Stimulated activated CD8-positive, alpha-beta memory T cell treated with anti-CD3 and anti-CD28 coated beads, Interleukin-2, amount 100 ng/mL, for 48 hours (primary cell): Measurements from ENCODE around the gene CRISP3.
"Not testable (repeated sequence)": the region's sequence is repeated elsewhere in the genome, so short reads cannot be mapped to it uniquely, and the experiment has no call there.

Experiments
- DNase-seq, 2 donors: peaks; one replicate each; pipeline ENCODE4 v3.0.0-alpha.2; 2020; ENCODE audit warnings: low read depth in 2 of 2

Gene CRISP3

GRCh38 chr6:49744259-49744658, at the start of gene CRISP3:
Gene CRISP3, minus strand, starts transcription at chr6:49744388. Its CDS starts 21 bp downstream, at chr6:49744367.
- no peak for DNase-seq

DNA sequence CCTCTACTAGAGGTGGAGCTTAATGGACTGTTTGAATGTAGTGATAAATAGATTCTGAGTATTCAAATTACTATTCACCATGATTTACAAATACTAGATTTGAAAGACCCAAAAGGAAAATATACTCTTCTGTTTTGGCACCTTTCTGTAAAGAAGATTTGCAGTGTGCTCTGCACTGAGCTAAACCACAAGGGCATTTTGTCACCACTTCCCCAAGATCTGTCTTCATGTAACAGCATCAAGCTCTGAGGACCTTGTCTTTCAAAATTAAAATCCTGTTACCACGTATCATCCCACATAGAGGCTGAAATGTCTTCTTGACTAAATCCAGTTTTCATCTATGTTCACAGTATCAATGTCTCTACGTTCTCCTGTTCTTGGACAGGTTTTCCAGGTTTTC, 46.2 kb upstream of the CRISP3 start:
- no peak for DNase-seq

DNA sequence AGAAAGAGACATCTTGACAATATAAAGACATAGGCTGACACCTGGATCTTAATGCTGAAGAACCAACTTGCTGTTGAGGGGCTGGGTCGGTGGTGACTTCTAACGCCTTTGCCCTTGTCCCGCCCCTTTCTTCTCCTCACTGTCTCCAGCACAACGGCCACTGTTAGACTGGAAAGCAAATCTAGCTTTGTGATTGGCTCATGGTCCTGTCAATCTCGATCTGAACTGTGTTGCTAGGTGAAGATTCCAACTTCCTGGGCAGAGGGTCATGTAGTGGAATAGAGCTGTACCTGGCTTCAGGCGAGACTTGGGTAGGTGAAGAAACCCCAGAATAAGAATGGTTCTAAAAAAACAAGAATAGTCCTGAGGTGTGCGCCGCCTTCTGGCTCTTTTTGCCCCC, 43.0 kb upstream of the CRISP3 start, which contains the start of gene PGK2:
PGK2 (minus strand) TSS at position 110 of the 400 bp plus-strand sequence; CDS start at position 12, 98 bp downstream.
- DNase-seq: no peak

DNA sequence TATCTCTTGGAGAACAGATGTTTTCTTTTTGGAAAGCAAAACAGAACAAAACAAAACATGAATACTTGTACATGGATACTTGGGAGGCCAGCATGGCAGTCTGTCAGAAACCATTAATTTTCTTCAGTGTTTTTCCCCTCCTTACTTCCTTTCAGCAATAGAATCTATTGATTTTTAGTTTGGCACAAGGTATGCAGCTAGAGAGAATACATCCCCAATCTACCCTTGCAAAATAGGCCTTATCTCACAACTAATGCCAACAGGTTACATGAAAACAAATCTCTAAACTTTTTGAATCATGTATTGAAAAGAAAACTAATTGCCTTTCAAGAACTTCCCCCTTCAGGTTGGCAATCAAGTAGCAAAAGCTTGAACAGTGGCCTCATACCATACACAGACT, 40.1 kb upstream of the CRISP3 start:
- no peak for DNase-seq

DNA sequence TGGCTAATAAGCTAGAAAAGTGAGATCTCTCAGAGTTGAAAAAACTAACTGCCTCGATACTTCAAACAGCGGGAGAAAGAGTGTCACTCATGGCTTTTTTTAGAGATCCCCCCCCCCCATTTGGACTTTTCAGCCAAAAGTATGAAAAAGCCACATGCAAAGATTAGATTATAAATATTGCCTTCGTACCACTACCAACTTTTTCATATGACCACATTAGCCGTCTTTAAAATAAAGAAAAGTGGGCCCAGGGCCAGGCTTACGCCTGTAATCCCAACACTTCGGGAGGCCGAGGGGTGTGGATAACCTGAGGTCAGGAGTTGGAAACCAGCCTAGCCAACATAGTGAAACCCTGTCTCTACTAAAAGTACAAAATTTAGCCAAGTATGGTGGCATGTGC, 38.5 kb upstream of the CRISP3 start:
- DNase-seq: no peak

GRCh38 chr6:49782293-49782692, 38.1 kb upstream of the CRISP3 start:
- no peak for DNase-seq

- no peak for DNase-seq
These were observed 32.3 kb upstream of the CRISP3 start for GRCh38 chr6:49776444-49776843.

GRCh38 chr6:49775043-49775442, 30.9 kb upstream of the CRISP3 start:
- no peak for DNase-seq

DNA sequence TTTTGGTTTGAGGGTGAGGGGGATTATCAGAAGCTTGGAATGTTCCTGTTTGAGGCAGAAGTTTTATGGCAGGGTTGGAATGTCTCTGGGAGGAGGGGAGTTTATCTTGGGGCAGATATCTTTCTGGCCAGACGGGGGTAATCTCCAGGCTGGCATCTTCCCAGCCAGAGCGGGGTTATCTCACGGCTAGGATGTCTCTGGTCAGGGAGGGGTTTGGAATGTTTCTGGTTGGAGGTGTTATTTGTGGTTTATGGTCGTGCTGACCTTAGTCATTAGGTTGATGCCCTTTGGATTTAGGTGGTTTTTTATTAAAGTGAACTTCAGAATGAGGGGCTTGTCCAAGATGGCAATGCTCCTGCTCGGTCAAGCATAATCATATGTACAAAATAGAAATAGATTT, 28.1 kb upstream of the CRISP3 start:
- DNase-seq: no peak

- no peak for DNase-seq
These were observed 22.6 kb upstream of the CRISP3 start for GRCh38 chr6:49766762-49767161.

- DNase-seq: no peak
These were observed 20.5 kb upstream of the CRISP3 start for GRCh38 chr6:49764571-49765236.

- no peak for DNase-seq
These were observed 759 bp downstream of the CRISP3 start for GRCh38 chr6:49743429-49743828.

GRCh38 chr6:49739423-49739822, 4.8 kb downstream of the CRISP3 start:
- no peak for DNase-seq

DNA sequence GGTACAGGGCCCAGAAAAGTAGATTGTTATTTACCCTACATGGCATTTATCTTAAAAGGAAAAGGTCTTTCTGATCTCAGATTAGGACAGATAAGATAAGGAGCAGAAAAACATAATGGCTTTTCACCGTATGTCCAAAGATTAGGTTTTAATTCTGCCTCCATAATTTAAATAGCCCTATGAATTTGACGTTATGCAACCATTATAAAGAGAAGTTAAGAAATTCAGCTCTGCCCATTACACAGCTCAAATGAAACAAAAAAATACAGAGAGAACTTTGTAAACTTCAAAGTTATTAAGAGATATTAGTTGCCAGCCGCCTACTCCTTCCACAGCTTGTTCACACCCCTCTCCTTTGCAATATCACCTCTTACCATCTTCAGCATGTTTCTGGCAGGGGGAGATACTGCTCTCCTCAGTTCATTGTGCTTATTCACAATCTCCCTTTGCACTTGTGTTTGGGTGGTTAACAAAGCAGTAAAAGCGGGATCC, 8.1 kb downstream of the CRISP3 start:
- no peak for DNase-seq

- no peak for DNase-seq
These were observed 10.5 kb downstream of the CRISP3 start for GRCh38 chr6:49733680-49734079.

DNA sequence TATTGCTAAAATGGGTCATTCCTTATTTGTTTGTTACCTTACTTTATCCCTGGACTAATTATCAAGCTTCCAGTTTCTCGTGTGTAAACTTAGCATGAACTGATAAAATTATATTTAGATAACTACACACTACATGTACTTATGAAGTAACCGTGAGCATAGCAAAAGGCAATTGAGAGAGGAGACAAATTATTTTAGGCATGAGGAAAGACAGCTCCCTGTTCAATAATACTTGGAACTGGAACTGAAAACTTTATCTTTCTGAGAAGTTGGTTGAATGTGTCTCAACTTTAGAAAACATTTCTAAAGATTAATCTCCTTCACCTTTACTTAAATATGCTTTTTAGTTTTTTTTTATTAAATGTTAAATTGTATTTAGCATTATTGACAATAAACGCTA, 11.4 kb downstream of the CRISP3 start:
- no peak for DNase-seq

GRCh38 chr6:49730251-49730650, 13.9 kb downstream of the CRISP3 start:
- no peak for DNase-seq

- DNase-seq: not testable (repeated sequence)
These were observed 20.3 kb downstream of the CRISP3 start for GRCh38 chr6:49723917-49724316.

DNA sequence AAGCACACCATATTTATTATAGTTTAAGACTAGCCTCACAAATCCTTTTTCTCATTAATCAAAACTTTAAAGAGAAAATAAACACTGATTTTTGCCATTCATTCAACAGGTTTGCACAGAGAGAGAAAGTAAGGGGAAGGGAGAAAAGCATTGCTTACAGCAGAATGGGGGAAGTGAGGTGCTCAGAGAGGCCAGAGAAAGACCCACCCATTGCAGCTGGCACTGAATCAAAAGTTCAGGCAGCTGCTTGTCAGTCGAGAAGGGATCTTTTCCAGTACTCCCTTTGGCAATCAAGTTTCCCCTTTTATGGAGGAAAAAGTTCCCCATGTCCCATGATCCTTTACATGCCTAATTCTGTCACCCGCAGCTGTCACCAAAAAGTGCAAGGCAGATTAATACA, 22.9 kb downstream of the CRISP3 start:
- no peak for DNase-seq

- DNase-seq: no peak
These were observed 23.8 kb downstream of the CRISP3 start for GRCh38 chr6:49720372-49720771.

GRCh38 chr6:49713346-49713745, 30.8 kb downstream of the CRISP3 start, which contains the start of gene CRISP2:
Gene CRISP2, minus strand, starts transcription at chr6:49713543. Its CDS starts 4,347 bp downstream, at chr6:49709196.
- DNase-seq: no peak

- no peak for DNase-seq
These were observed 45.7 kb downstream of the CRISP3 start for GRCh38 chr6:49698478-49698877.

DNA sequence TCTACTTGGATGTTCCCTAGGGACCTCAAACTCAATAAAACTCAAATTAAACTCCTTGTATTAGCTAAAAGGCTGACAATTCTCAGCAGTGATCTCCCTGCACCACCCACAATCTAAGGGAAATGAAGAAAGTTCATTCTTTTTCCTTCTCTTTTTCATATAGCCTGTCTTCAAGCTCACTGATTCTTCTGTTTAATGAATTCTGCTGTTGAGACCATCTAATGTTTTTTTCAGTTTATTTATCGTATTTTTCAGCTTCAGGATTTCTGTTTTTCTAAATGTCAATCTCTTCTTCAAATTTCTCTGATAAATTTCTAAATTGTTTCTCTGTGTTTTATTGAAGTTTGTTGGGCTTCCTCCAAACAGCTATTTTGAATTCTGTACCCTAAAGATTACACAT, 50.7 kb downstream of the CRISP3 start:
- DNase-seq: no peak

GRCh38 chr6:49692534-49692933, 51.7 kb downstream of the CRISP3 start:
- no peak for DNase-seq
